Measurements from ENCODE around the gene RALY. TPM values are rescaled to one million over a fixed set of nuclear protein-coding genes. Genes with fewer than 3 reads are reported as not detected.

Gene RALY
- total and polyA plus RNA-seq, 8 donors, result 127 to 242 (median 201) TPM

GRCh38 chr20:34072778-34073177 is 79.1 kb downstream of the RALY start:
- DNase-seq (no peak), ATAC-seq (no peak)
- Histone ChIP-seq H3K4me3 (no peak overlapping the region), H3K9me3 (no peaks in the 10 kb centered on the region), H3K27ac (no peak overlapping the region), H3K27me3 (no peaks in the 10 kb centered on the region), H3K4me1 (peaks cover 0 to 14% of the 10 kb centered on the region in 2 donors), H3K36me3 (peaks cover 0 to 60% of the 10 kb centered on the region in 2 donors)
- no peak for TF ChIP-seq CTCF (IDR thresholded peaks at IDR 0.05)
- intact Hi-C loops (cut with DNase I), result no loop called here

- peaks cover 0 to 10% of the 10 kb centered on the region in 2 donors for H3K4me1 ChIP-seq
- no peak overlapping the region for H3K27ac ChIP-seq
- peaks cover 0 to 75% of the 10 kb centered on the region in 2 donors for H3K36me3 ChIP-seq
- no peaks in the 10 kb centered on the region for H3K27me3 ChIP-seq
- no peak for TF ChIP-seq CTCF (IDR thresholded peaks at IDR 0.05)
- H3K4me3 ChIP-seq, result no peak overlapping the region
- intact Hi-C loops (cut with DNase I), result no loop called here
- H3K9me3 ChIP-seq, result no peaks in the 10 kb centered on the region
- DNase-seq (no peak), ATAC-seq (no peak)
Observed at GRCh38 chr20:34074101-34074760, 80.5 kb downstream of the RALY start.

GRCh38 chr20:34075647-34076046 is 81.9 kb downstream of the RALY start:
- Histone ChIP-seq H3K4me3 (no peak overlapping the region), H3K27ac (no peak overlapping the region), H3K9me3 (no peaks in the 10 kb centered on the region), H3K36me3 (peaks cover 0 to 89% of the 10 kb centered on the region in 2 donors), H3K27me3 (no peaks in the 10 kb centered on the region), H3K4me1 (no peaks in the 10 kb centered on the region)
- no peak for TF ChIP-seq CTCF (IDR thresholded peaks at IDR 0.05)
- ATAC-seq, result no peak
- intact Hi-C loops (cut with DNase I), result no loop called here
- peak in 1 of 4 donors; percentile 71 for DNase-seq

DNA sequence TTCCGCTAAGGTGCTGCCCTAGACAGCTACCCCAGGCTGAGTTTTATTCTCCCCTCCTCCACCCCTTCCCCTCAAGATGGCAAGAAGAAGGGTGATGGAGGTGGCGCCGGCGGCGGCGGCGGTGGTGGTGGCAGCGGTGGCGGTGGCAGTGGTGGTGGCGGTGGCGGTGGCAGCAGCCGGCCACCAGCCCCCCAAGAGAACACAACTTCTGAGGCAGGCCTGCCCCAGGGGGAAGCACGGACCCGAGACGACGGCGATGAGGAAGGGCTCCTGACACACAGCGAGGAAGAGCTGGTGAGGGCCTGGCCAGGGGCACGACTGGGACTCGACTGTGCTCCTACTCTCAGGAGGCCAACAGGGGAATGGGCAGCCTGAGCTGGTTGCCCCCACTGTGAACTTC is 83.2 kb downstream of the RALY start:
- intact Hi-C loops (cut with DNase I), result no loop called here
- no peak for TF ChIP-seq CTCF (IDR thresholded peaks at IDR 0.05)
- DNase-seq, result no peak
- Histone ChIP-seq H3K27me3 (no peaks in the 10 kb centered on the region), H3K27ac (no peak overlapping the region), H3K4me3 (no peak overlapping the region), H3K4me1 (peaks cover under 1 to 2% of the 10 kb centered on the region in 2 donors), H3K9me3 (no peaks in the 10 kb centered on the region), H3K36me3 (peaks cover 0 to 96% of the 10 kb centered on the region in 2 donors)
- no peak for ATAC-seq

DNA sequence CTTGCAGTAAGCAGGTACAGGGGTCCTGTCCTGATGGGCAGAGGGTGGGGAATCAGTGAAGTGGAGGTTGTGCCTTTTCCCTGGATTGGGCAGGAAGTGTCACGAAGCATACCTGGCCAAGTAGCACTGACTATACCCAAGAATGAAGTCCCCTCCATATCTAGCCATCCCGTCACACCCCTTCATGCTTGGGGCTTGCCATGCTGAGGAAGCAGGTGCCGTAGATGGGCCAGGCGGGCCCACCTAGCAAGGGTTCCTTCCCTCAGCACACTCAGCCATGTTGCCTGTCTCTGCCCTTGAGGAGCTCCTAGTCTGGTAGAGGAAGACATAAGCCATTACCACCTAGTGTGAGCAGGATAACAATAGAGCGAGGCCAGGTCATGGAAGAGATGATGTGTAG is 84.8 kb downstream of the RALY start:
- DNase-seq (no peak), ATAC-seq (no peak)
- Histone ChIP-seq H3K9me3 (no peaks in the 10 kb centered on the region), H3K4me3 (no peak overlapping the region), H3K36me3 (peaks cover 0 to 96% of the 10 kb centered on the region in 2 donors), H3K27me3 (no peaks in the 10 kb centered on the region), H3K27ac (no peak overlapping the region), H3K4me1 (peaks cover 16% of the 10 kb centered on the region in 2 donors)
- TF ChIP-seq CTCF (IDR thresholded peaks at IDR 0.05), result no peak
- intact Hi-C loops (cut with DNase I), result no loop called here
